B cell (primary cell): ENCODE measurements around the gene IGSF9B.

Experiments used
- CTCF ChIP-seq: fragments of 200-600 bp; IDR thresholded peaks from one replicate; pipeline ENCODE4 v1.8.0; 2022; ENCODE audit warnings: antibody characterized with exemption, mild to moderate bottlenecking
- EZH2 ChIP-seq: IDR thresholded peaks from 2 replicates; pipeline ENCODE4 v1.6.1; 2012; ENCODE audit warnings: borderline replicate concordance, low read depth, mild to moderate bottlenecking, moderate library complexity, low read length; ENCODE audit not compliant: insufficient read depth, poor library complexity, severe bottlenecking

- TF ChIP-seq CTCF (no peak), EZH2 (no peak)
These were observed 12.3 kb upstream of the IGSF9B start for GRCh38 chr11:133969112-133969511.
